Astrocyte (in vitro differentiated cells and primary cell): ENCODE data around the gene TYSND1. TPM values are rescaled to one million over a fixed set of nuclear protein-coding genes. Genes with fewer than 3 reads are reported as not detected.
"Not testable (repeated sequence)": the region's sequence is repeated elsewhere in the genome, so short reads cannot be mapped to it uniquely, and the experiment has no call there.

ENCODE experiments used
- DNase-seq: peaks from one replicate; pipeline ENCODE4 v3.0.0-alpha.2; 2010; ENCODE audit warnings: low read depth
- FAIRE-seq: peaks from 2 replicates; lab custom pipeline; 2011; peaks lifted over from hg19 to GRCh38; lab: Jason Lieb, UNC
- H2AFZ ChIP-seq: 2 replicates; pipeline ENCODE4 v1.6.0; 2012; ENCODE audit warnings: low read depth, low read length, inconsistent platforms
- H3K27ac ChIP-seq: 2 replicates; pipeline ENCODE4 v1.5.1; 2011; ENCODE audit warnings: low read depth, low read length, inconsistent platforms
- H3K27me3 ChIP-seq: 2 replicates; pipeline ENCODE4 v1.6.0; 2011; ENCODE audit warnings: low read length, inconsistent platforms; ENCODE audit not compliant: insufficient read depth
- H3K36me3 ChIP-seq: 2 replicates; pipeline ENCODE4 v1.5.1; 2011; ENCODE audit warnings: low read length, inconsistent platforms; ENCODE audit not compliant: insufficient read depth
- H3K4me1 ChIP-seq: 2 replicates; pipeline ENCODE4 v1.5.1; 2011; ENCODE audit warnings: low read length, inconsistent platforms; ENCODE audit not compliant: insufficient read depth
- H3K4me2 ChIP-seq: 2 replicates; pipeline ENCODE4 v1.6.0; 2012; ENCODE audit warnings: low read length, inconsistent platforms
- H3K4me3 ChIP-seq: 2 replicates; pipeline ENCODE4 v1.5.1; 2011; ENCODE audit warnings: low read depth, mild to moderate bottlenecking, low read length, inconsistent platforms; ENCODE audit not compliant: insufficient read depth
- H3K79me2 ChIP-seq: 2 replicates; pipeline ENCODE4 v1.6.0; 2012; ENCODE audit warnings: mild to moderate bottlenecking, low read length, inconsistent platforms; ENCODE audit not compliant: insufficient read depth
- H3K9ac ChIP-seq: 2 replicates; pipeline ENCODE4 v1.6.0; 2012; ENCODE audit warnings: mild to moderate bottlenecking, low read length, inconsistent platforms
- H3K9me3 ChIP-seq: 2 replicates; pipeline ENCODE4 v1.5.1; 2012; ENCODE audit warnings: low read depth, mild to moderate bottlenecking, low read length, inconsistent platforms; ENCODE audit not compliant: insufficient read depth
- H4K20me1 ChIP-seq: 2 replicates; pipeline ENCODE4 v1.6.0; 2012; ENCODE audit warnings: low read length, inconsistent platforms; ENCODE audit not compliant: insufficient read depth
- H3K27ac Mint-ChIP-seq: one replicate; pipeline ENCODE4 v1.8.0; 2021; ENCODE audit warnings: mild to moderate bottlenecking, mixed read lengths; ENCODE audit not compliant: unreplicated experiment
- H3K27me3 Mint-ChIP-seq: one replicate; pipeline ENCODE4 v1.8.0; 2021; ENCODE audit warnings: low read depth, mixed read lengths; ENCODE audit not compliant: unreplicated experiment
- H3K36me3 Mint-ChIP-seq: one replicate; pipeline ENCODE4 v1.8.0; 2021; ENCODE audit warnings: low read depth, mixed read lengths; ENCODE audit not compliant: unreplicated experiment
- H3K4me1 Mint-ChIP-seq: one replicate; pipeline ENCODE4 v1.8.0; 2021; ENCODE audit warnings: low read depth, mixed read lengths; ENCODE audit not compliant: unreplicated experiment
- H3K4me3 Mint-ChIP-seq: one replicate; pipeline ENCODE4 v1.8.0; 2021; ENCODE audit warnings: mild to moderate bottlenecking, moderate library complexity, mixed read lengths; ENCODE audit not compliant: unreplicated experiment
- H3K9me3 Mint-ChIP-seq: one replicate; pipeline ENCODE4 v1.8.0; 2021; ENCODE audit warnings: mild to moderate bottlenecking, mixed read lengths; ENCODE audit not compliant: unreplicated experiment
- EZH2 ChIP-seq: IDR thresholded peaks from 2 replicates; pipeline ENCODE4 v1.6.1; 2012; ENCODE audit warnings: mild to moderate bottlenecking, low read length, inconsistent platforms; ENCODE audit not compliant: insufficient read depth
- total RNA-seq: library from RNA; stranded (reverse); gene quantifications from 2 replicates; pipeline ENCODE4 v1.2.1, GENCODE V29; 2021
- TF ChIP-seq, protein P1 (sequence below): IDR thresholded peaks from 2 replicates; pipeline ENCODE4 v1.5.1; 2011; ENCODE audit warnings: low read depth, mild to moderate bottlenecking, inconsistent platforms, low read length, moderate library complexity; ENCODE audit not compliant: insufficient read depth

The TYSND1 gene
- total RNA-seq, 1 donor from 2014 or later = 8.9 TPM

DNA sequence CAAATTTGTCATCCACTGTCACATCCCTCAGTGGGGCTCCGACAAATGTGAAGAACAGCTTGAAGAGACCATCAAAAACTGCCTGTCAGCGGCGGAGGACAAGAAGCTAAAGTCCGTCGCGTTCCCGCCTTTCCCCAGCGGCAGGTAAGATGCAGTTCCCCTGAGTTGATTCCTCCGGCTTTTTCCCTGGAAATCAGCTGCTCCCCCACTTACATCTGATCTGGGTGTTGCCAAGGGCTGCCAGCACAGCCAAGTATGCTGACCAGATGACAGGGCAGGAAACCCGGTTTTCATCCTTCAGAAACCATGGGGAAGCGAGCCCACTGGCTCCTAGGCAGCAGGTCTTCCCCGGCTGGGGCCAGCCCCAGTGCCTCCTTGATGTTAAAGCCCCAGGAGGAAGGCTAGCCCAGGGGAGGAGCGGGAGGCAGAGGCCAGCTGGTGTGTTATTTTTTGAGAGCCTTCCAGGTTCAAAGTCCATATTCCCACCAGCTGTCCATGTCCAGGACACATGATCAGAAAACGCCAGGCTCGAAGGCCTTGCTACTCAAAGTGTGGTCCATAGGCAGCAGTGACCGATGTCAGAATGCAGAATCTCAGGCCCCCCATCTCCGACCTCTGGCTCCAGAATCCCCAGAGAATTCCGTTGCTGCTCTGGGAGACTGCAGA lies 37.3 kb downstream of the TYSND1 start:
- FAIRE-seq (no peak), DNase-seq (no peak)
- Histone ChIP-seq H3K27me3 (no peaks in the 10 kb centered on the region), H3K9ac (no peak overlapping the region), H3K9me3 (no peaks in the 10 kb centered on the region), H3K4me3 (no peak overlapping the region), H3K4me2 (no peak overlapping the region), H3K36me3 (peaks cover 2% of the 10 kb centered on the region), H3K27ac (no peak overlapping the region), H2AFZ (no peak overlapping the region), H4K20me1 (no peaks in the 10 kb centered on the region), H3K79me2 (no peaks in the 10 kb centered on the region), H3K4me1 (no peaks in the 10 kb centered on the region)
- no peaks in the 10 kb centered on the region for H3K27me3 Mint-ChIP-seq
- H3K36me3 Mint-ChIP-seq = peaks cover 13% of the 10 kb centered on the region
- H3K4me3 Mint-ChIP-seq = no peak overlapping the region
- H3K4me1 Mint-ChIP-seq = peaks cover 5% of the 10 kb centered on the region
- no peak overlapping the region for H3K27ac Mint-ChIP-seq
- no peaks in the 10 kb centered on the region for H3K9me3 Mint-ChIP-seq
- TF ChIP-seq EZH2 = no peak
- TF ChIP-seq, protein P1, sequence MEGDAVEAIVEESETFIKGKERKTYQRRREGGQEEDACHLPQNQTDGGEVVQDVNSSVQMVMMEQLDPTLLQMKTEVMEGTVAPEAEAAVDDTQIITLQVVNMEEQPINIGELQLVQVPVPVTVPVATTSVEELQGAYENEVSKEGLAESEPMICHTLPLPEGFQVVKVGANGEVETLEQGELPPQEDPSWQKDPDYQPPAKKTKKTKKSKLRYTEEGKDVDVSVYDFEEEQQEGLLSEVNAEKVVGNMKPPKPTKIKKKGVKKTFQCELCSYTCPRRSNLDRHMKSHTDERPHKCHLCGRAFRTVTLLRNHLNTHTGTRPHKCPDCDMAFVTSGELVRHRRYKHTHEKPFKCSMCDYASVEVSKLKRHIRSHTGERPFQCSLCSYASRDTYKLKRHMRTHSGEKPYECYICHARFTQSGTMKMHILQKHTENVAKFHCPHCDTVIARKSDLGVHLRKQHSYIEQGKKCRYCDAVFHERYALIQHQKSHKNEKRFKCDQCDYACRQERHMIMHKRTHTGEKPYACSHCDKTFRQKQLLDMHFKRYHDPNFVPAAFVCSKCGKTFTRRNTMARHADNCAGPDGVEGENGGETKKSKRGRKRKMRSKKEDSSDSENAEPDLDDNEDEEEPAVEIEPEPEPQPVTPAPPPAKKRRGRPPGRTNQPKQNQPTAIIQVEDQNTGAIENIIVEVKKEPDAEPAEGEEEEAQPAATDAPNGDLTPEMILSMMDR = no peak

DNA sequence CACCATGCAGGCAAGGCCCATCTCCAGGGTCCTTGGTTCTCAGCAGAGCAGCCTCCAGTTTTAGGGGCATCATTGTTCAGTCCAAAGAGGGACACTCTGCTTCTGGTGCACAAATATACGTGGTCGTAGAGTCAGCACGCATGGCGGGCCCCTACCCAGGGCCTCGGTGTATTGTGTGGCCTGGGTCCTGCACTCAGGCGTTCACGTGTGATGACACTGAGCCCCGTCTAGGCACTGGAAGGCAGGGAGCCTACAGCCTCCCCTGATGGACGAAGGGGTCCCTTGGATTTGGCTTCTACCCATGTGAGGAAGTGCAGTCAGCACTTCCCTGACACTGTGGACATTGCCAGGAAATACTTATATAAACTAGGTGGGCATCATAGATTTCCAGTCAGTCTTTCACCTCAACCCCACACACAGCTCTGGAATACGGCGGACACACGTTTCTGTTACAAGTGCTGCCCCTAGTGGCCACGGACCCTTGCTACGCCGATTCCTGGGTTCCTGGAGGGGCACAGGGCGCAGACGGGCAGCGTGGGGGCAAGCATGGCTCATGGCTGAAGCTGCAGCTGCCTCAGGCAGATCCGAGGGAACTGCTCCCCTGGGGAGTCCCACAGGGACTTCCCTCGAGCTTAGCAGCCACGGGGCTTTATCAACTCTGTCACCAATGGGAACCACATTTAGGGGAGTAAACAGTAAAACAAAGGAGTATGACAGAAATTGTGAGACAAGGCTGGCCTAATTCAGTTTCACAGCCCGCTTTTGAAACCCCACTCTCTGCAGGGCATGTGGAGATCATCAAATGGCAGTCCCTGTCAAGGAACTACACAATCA lies 39.3 kb downstream of the TYSND1 start:
- no peak overlapping the region for H3K9ac ChIP-seq
- H3K27me3 Mint-ChIP-seq = no peaks in the 10 kb centered on the region
- TF ChIP-seq, protein P1 = peak; percentile 37
- TF ChIP-seq EZH2 = no peak
- H3K27ac Mint-ChIP-seq = no peak overlapping the region
- H3K4me1 Mint-ChIP-seq = no peaks in the 10 kb centered on the region
- no peak overlapping the region for H3K4me3 Mint-ChIP-seq
- H3K27me3 ChIP-seq = no peaks in the 10 kb centered on the region
- H3K9me3 ChIP-seq = no peaks in the 10 kb centered on the region
- H4K20me1 ChIP-seq = no peaks in the 10 kb centered on the region
- no peaks in the 10 kb centered on the region for H3K79me2 ChIP-seq
- peaks cover 12% of the 10 kb centered on the region for H3K36me3 Mint-ChIP-seq
- H3K36me3 ChIP-seq = peaks cover 2% of the 10 kb centered on the region
- H3K4me1 ChIP-seq = no peaks in the 10 kb centered on the region
- FAIRE-seq (no peak), DNase-seq (no peak)
- no peak overlapping the region for H2AFZ ChIP-seq
- no peak overlapping the region for H3K4me3 ChIP-seq
- no peaks in the 10 kb centered on the region for H3K9me3 Mint-ChIP-seq
- no peak overlapping the region for H3K27ac ChIP-seq
- no peak overlapping the region for H3K4me2 ChIP-seq

DNA sequence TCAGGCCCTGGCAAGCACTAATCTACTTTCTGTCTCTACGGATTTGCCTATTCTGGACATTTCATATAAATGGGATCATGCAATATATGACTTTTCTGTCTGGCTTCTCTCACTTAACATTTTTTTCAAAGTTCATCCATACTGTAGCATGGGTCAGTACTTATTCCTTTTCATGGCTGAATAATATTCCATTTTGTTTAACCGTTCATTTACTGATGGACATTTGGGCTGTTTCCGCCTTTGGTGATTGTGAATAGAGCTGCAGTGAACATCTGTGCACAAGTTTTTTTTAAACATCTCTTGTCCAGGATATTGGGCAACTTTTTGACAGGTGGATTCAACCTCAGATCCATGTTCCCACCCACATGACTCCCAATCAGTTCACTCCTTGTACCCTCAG lies 44.8 kb downstream of the TYSND1 start:
- Mint-ChIP-seq H3K4me1 (no peaks in the 10 kb centered on the region), H3K27ac (no peak overlapping the region), H3K27me3 (no peaks in the 10 kb centered on the region), H3K4me3 (no peak overlapping the region), H3K9me3 (no peaks in the 10 kb centered on the region), H3K36me3 (peaks cover 42% of the 10 kb centered on the region)
- no peak for FAIRE-seq
- Histone ChIP-seq H3K4me2 (no peak overlapping the region), H3K4me3 (no peak overlapping the region), H3K79me2 (no peaks in the 10 kb centered on the region), H3K9me3 (no peaks in the 10 kb centered on the region), H3K9ac (no peak overlapping the region), H3K36me3 (peaks cover 6% of the 10 kb centered on the region), H4K20me1 (no peaks in the 10 kb centered on the region), H3K27ac (no peak overlapping the region), H2AFZ (no peak overlapping the region), H3K27me3 (no peaks in the 10 kb centered on the region), H3K4me1 (no peaks in the 10 kb centered on the region)
- TF ChIP-seq, protein P1 = no peak
- no peak for TF ChIP-seq EZH2
- DNase-seq = no peak

DNA sequence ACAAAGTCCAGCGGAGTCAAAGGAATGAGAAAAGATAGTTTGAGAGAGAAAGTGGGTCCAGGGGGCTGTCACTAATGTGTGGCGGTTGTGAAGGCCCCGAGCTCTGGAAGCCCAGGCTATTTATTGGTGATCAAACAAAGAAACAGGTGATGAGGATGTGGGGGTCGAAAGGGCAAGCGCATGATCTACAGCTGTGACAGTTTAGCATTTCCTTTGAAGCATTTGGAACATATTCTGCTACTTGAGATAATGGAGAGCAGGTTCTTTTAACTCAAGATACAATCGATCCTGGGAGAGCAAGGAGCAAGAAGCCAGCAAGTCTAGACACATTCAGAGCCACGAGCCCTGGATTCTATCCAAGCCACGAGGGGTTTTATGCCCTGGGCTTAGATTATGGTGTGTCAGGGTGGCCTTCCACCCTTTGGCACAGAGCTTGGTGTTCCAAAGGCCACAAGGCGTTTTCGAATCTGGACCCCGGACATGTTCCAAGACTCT lies 45.4 kb downstream of the TYSND1 start:
- H3K36me3 ChIP-seq, H3K4me1 ChIP-seq, H3K27ac Mint-ChIP-seq, H4K20me1 ChIP-seq, H3K4me3 ChIP-seq, H3K79me2 ChIP-seq, H3K4me2 ChIP-seq, H2AFZ ChIP-seq, H3K9ac ChIP-seq, H3K27me3 ChIP-seq, DNase-seq, H3K4me3 Mint-ChIP-seq, H3K9me3 ChIP-seq, H3K4me1 Mint-ChIP-seq, H3K27me3 Mint-ChIP-seq, FAIRE-seq, H3K9me3 Mint-ChIP-seq, H3K27ac ChIP-seq: not testable (repeated sequence)
- peaks cover 42% of the 10 kb centered on the region for H3K36me3 Mint-ChIP-seq
